H9 (cell line): ENCODE data around the gene ARHGAP11A. TPM values are rescaled to one million over a fixed set of nuclear protein-coding genes. Genes with fewer than 3 reads are reported as not detected.

ENCODE experiments used
- DNase-seq: peaks from one replicate; pipeline ENCODE4 v3.0.0-alpha.2; 2017
- H2AFZ ChIP-seq: one replicate; pipeline ENCODE4 v1.6.1; 2013; ENCODE audit warnings: mild to moderate bottlenecking, low read length, control low read depth, moderate library complexity
- H2AK5ac ChIP-seq: 2 replicates; pipeline ENCODE4 v1.6.1; 2013; ENCODE audit warnings: low read length, control low read depth, mixed read lengths; ENCODE audit not compliant: insufficient read length
- H2BK120ac ChIP-seq: one replicate; pipeline ENCODE4 v1.6.1; 2013; ENCODE audit warnings: low read depth, mild to moderate bottlenecking, low read length, control low read depth, inconsistent platforms; ENCODE audit not compliant: poor library complexity, severe bottlenecking
- H2BK12ac ChIP-seq: 2 replicates; pipeline ENCODE4 v1.6.1; 2013; ENCODE audit warnings: low read length, control low read depth, mixed read lengths, low read depth; ENCODE audit not compliant: insufficient read length
- H2BK15ac ChIP-seq: 2 replicates; pipeline ENCODE4 v1.6.1; 2013; ENCODE audit warnings: low read depth, low read length, control low read depth
- H2BK20ac ChIP-seq: one replicate; pipeline ENCODE4 v1.6.1; 2013; ENCODE audit warnings: low read depth, mild to moderate bottlenecking, low read length, control low read depth, inconsistent platforms; ENCODE audit not compliant: poor library complexity, severe bottlenecking
- H2BK5ac ChIP-seq: 2 replicates; pipeline ENCODE4 v1.6.1; 2013; ENCODE audit warnings: low read length, control low read depth, mixed read lengths; ENCODE audit not compliant: insufficient read length
- H3K14ac ChIP-seq: 2 replicates; pipeline ENCODE4 v1.6.1; 2013; ENCODE audit warnings: low read length, control low read depth; ENCODE audit not compliant: insufficient read depth
- H3K18ac ChIP-seq: 2 replicates; pipeline ENCODE4 v1.6.1; 2013; ENCODE audit warnings: low read depth, mild to moderate bottlenecking, mixed read lengths, low read length, control low read depth; ENCODE audit not compliant: insufficient read length
- H3K23ac ChIP-seq: 2 replicates; pipeline ENCODE4 v1.6.1; 2013; ENCODE audit warnings: low read length, control low read depth, mixed read lengths, low read depth; ENCODE audit not compliant: insufficient read length
- H3K23me2 ChIP-seq: 2 replicates; pipeline ENCODE4 v1.6.1; 2013; ENCODE audit warnings: low read depth, mild to moderate bottlenecking, mixed read lengths, low read length, control low read depth; ENCODE audit not compliant: insufficient read length, poor library complexity, severe bottlenecking
- H3K27ac ChIP-seq: 2 replicates; pipeline ENCODE4 v1.5.1; 2013; ENCODE audit warnings: low read length, control low read depth, mixed read lengths, low read depth; ENCODE audit not compliant: insufficient read length
- H3K27me3 ChIP-seq: 2 replicates; pipeline ENCODE4 v1.6.1; 2013; ENCODE audit warnings: low read length, control low read depth, inconsistent platforms; ENCODE audit not compliant: insufficient read depth
- H3K4ac ChIP-seq: 2 replicates; pipeline ENCODE4 v1.6.1; 2013; ENCODE audit warnings: low read depth, mild to moderate bottlenecking, control low read depth, inconsistent platforms, low read length, moderate library complexity
- H3K4me1 ChIP-seq: 2 replicates; pipeline ENCODE4 v1.6.1; 2013; ENCODE audit warnings: low read length, control low read depth, inconsistent platforms; ENCODE audit not compliant: insufficient read depth
- H3K4me2 ChIP-seq: 2 replicates; pipeline ENCODE4 v1.6.1; 2013; ENCODE audit warnings: low read length, control low read depth, mixed read lengths; ENCODE audit not compliant: insufficient read length, insufficient read depth
- H3K56ac ChIP-seq: 2 replicates; pipeline ENCODE4 v1.6.1; 2013; ENCODE audit warnings: low read depth, mild to moderate bottlenecking, mixed read lengths, low read length, control low read depth; ENCODE audit not compliant: insufficient read length
- H3K79me1 ChIP-seq: 2 replicates; pipeline ENCODE4 v1.6.1; 2013; ENCODE audit warnings: low read depth, mild to moderate bottlenecking, moderate library complexity, low read length, control low read depth, inconsistent platforms; ENCODE audit not compliant: insufficient read depth, poor library complexity, severe bottlenecking
- H3K79me2 ChIP-seq: 2 replicates; pipeline ENCODE4 v1.6.1; 2013; ENCODE audit warnings: low read length, control low read depth, inconsistent platforms; ENCODE audit not compliant: insufficient read depth
- H3K9ac ChIP-seq: 2 replicates; pipeline ENCODE4 v1.6.1; 2013; ENCODE audit warnings: low read length, control low read depth, mixed read lengths; ENCODE audit not compliant: insufficient read length; ENCODE audit errors: extremely low read depth
- H3K9me3 ChIP-seq: one replicate; pipeline ENCODE4 v1.6.1; 2013; ENCODE audit warnings: low read depth, low read length, inconsistent platforms; ENCODE audit not compliant: control insufficient read depth
- H3T11ph ChIP-seq: one replicate; pipeline ENCODE4 v1.6.1; 2013; ENCODE audit warnings: mild to moderate bottlenecking, low read length, control low read depth, inconsistent platforms
- H4K20me1 ChIP-seq: one replicate; pipeline ENCODE4 v1.6.1; 2013; ENCODE audit not compliant: control insufficient read depth, insufficient read length, insufficient read depth
- H4K5ac ChIP-seq: 2 replicates; pipeline ENCODE4 v1.6.1; 2013; ENCODE audit warnings: low read depth, mild to moderate bottlenecking, mixed read lengths, low read length, control low read depth; ENCODE audit not compliant: insufficient read length
- H4K8ac ChIP-seq: replicated peaks from 2 replicates; pipeline ENCODE4 v1.6.1; 2013; ENCODE audit warnings: low read length, control low read depth, mixed read lengths, low read depth; ENCODE audit not compliant: insufficient read length
- H4K91ac ChIP-seq: 2 replicates; pipeline ENCODE4 v1.6.1; 2013; ENCODE audit warnings: low read depth, mild to moderate bottlenecking, moderate library complexity, mixed read lengths, low read length, control low read depth; ENCODE audit not compliant: insufficient read length
- H3K27ac Mint-ChIP-seq, 3 experiments: 2 replicates in 2 of 3; 3 replicates in 1 of 3; pipeline ENCODE4 v1.8.0; 2020 to 2021; ENCODE audit warnings: mixed read lengths in 3 of 3, mild to moderate bottlenecking in 1 of 3, moderate library complexity in 1 of 3
- H3K27me3 Mint-ChIP-seq: 2 replicates; pipeline ENCODE4 v1.8.0; 2021; ENCODE audit warnings: low read depth, mild to moderate bottlenecking, moderate library complexity, mixed read lengths
- H3K36me3 Mint-ChIP-seq, 3 experiments: 2 replicates in 2 of 3; 3 replicates in 1 of 3; pipeline ENCODE4 v1.8.0; 2020 to 2021; ENCODE audit warnings: low read depth in 3 of 3, mixed read lengths in 3 of 3; ENCODE audit not compliant: insufficient read depth in 1 of 3
- H3K4me1 Mint-ChIP-seq, 2 experiments: 2 replicates each; pipeline ENCODE4 v1.8.0; 2020; ENCODE audit warnings: mixed read lengths in 2 of 2
- H3K4me3 Mint-ChIP-seq, 2 experiments: 2 replicates in 1 of 2; 3 replicates in 1 of 2; pipeline ENCODE4 v1.8.0; 2020 to 2021; ENCODE audit warnings: mild to moderate bottlenecking in 2 of 2, mixed read lengths in 2 of 2, moderate library complexity in 1 of 2
- H3K9me3 Mint-ChIP-seq, 2 experiments: 2 replicates in 1 of 2; 3 replicates in 1 of 2; pipeline ENCODE4 v1.8.0; 2020; ENCODE audit warnings: mild to moderate bottlenecking in 2 of 2, mixed read lengths in 2 of 2, moderate library complexity in 1 of 2
- CTCF ChIP-seq: fragments of 200-600 bp; sonication (generic); conservative IDR thresholded peaks from 3 replicates; pipeline ENCODE4 v1.8.0; 2021; ENCODE audit warnings: antibody characterized with exemption, mild to moderate bottlenecking
- WGBS: extraction: QIAGEN DNeasy Blood & Tissue Kit; methylation state at CpG from one replicate; pipeline ENCODE4 v1.1.7; 2013; ENCODE audit warnings: missing lambda C conversion rate, low lambda C conversion rate, mixed read lengths; ENCODE audit not compliant: insufficient read length; ENCODE audit errors: extremely low coverage; 5-methylcytosine and 5-hydroxymethylcytosine counted together
- total RNA-seq: library from RNA; stranded (reverse); gene quantifications from 2 replicates; pipeline ENCODE4 v1.2.1, GENCODE V29; 2021

The ARHGAP11A gene
- total RNA-seq, 1 experiment from 2014 or later: 94.4 TPM

GRCh38 chr15:32652178-32652577, 36.9 kb downstream of the ARHGAP11A start:
- Histone ChIP-seq H4K91ac (no peak overlapping the region), H3K27ac (no peak overlapping the region), H4K8ac (no peak overlapping the region), H2BK20ac (no peak overlapping the region), H3T11ph (no peak overlapping the region), H3K18ac (no peak overlapping the region), H3K9ac (no peak overlapping the region), H3K23ac (no peak overlapping the region), H2AFZ (no peak overlapping the region), H3K27me3 (no peaks in the 10 kb centered on the region), H3K4me1 (no peaks in the 10 kb centered on the region), H2BK5ac (no peak overlapping the region), H3K4me2 (no peak overlapping the region), H4K20me1 (no peaks in the 10 kb centered on the region), H2BK12ac (no peak overlapping the region), H3K23me2 (no peaks in the 10 kb centered on the region), H3K79me1 (no peaks in the 10 kb centered on the region), H3K14ac (no peak overlapping the region), H2AK5ac (no peak overlapping the region), H4K5ac (no peak overlapping the region), H3K9me3 (no peaks in the 10 kb centered on the region), H3K4ac (no peak overlapping the region), H3K56ac (no peak overlapping the region), H2BK15ac (no peak overlapping the region), H3K79me2 (no peaks in the 10 kb centered on the region), H2BK120ac (no peak overlapping the region)
- H3K27me3 Mint-ChIP-seq: no peaks in the 10 kb centered on the region
- H3K27ac Mint-ChIP-seq: peak overlapping the region in 2 of 3 experiments; percentile 7 to 25; a peak in 3 of 7 replicates
- no peak for TF ChIP-seq CTCF
- WGBS: no CpG with 5 or more reads among the region's 3 CpGs
- no peaks in the 10 kb centered on the region; a peak in 1 of 5 replicates for H3K9me3 Mint-ChIP-seq
- H3K36me3 Mint-ChIP-seq: peaks cover 3 to 26% (median 8%) of the 10 kb centered on the region in 3 experiments; a peak in 5 of 7 replicates
- no peak for DNase-seq
- no peak overlapping the region for H3K4me3 Mint-ChIP-seq
- peaks cover 35 to 47% of the 10 kb centered on the region in 2 experiments for H3K4me1 Mint-ChIP-seq
